Loucy (cell line): ENCODE measurements around the gene SLC17A7.

Source experiments
- H2AFZ ChIP-seq: fragments of 200-600 bp; sonication (generic); 2 replicates; pipeline ENCODE4 v1.6.0; 2016; ENCODE audit warnings: antibody characterized with exemption, mild to moderate bottlenecking, low read length, moderate library complexity
- H3F3A ChIP-seq: fragments of 200-600 bp; 2 replicates; pipeline ENCODE4 v1.6.0; 2016; ENCODE audit warnings: antibody characterized with exemption, low read depth, mild to moderate bottlenecking
- H3K27me3 ChIP-seq: fragments of 200-600 bp; sonication (generic); 2 replicates; pipeline ENCODE4 v1.6.1; 2014; ENCODE audit warnings: low read length, mild to moderate bottlenecking; ENCODE audit not compliant: insufficient read depth, poor library complexity, severe bottlenecking
- H3K36me3 ChIP-seq: fragments of 200-600 bp; sonication (generic); 2 replicates; pipeline ENCODE4 v1.6.1; 2016; ENCODE audit warnings: low read length; ENCODE audit not compliant: insufficient read depth
- H3K4me1 ChIP-seq: fragments of 200-600 bp; sonication (generic); 2 replicates; pipeline ENCODE4 v1.5.1; 2014; ENCODE audit warnings: low read length, mild to moderate bottlenecking; ENCODE audit not compliant: insufficient read depth, poor library complexity, severe bottlenecking
- H3K4me2 ChIP-seq: fragments of 200-600 bp; sonication (generic); 2 replicates; pipeline ENCODE4 v1.6.0; 2014; ENCODE audit warnings: antibody characterized with exemption, low read length, low read depth, mild to moderate bottlenecking; ENCODE audit not compliant: poor library complexity, severe bottlenecking
- H3K4me3 ChIP-seq: fragments of 200-600 bp; sonication (generic); 2 replicates; pipeline ENCODE4 v1.5.1; 2014; ENCODE audit warnings: low read length, mild to moderate bottlenecking, mixed read lengths; ENCODE audit not compliant: poor library complexity, severe bottlenecking
- H3K79me2 ChIP-seq: fragments of 200-600 bp; sonication (generic); 2 replicates; pipeline ENCODE4 v1.6.1; 2014; ENCODE audit warnings: low read length; ENCODE audit not compliant: insufficient read depth
- H3K9ac ChIP-seq: fragments of 200-600 bp; sonication (generic); 2 replicates; pipeline ENCODE4 v1.6.0; 2014; ENCODE audit warnings: mild to moderate bottlenecking, low read depth, low read length, moderate library complexity; ENCODE audit not compliant: poor library complexity, severe bottlenecking
- H3K9me2 ChIP-seq: fragments of 200-600 bp; sonication (generic); replicated peaks from 2 replicates; pipeline ENCODE4 v1.6.1; 2016; ENCODE audit warnings: low read depth, low read length, mixed read lengths
- H3K9me3 ChIP-seq: fragments of 200-600 bp; sonication (generic); 2 replicates; pipeline ENCODE4 v1.6.1; 2014; ENCODE audit warnings: mild to moderate bottlenecking, antibody characterized with exemption, low read length, low read depth; ENCODE audit not compliant: insufficient read depth
- H4K20me1 ChIP-seq: fragments of 200-600 bp; sonication (generic); 2 replicates; pipeline ENCODE4 v1.6.0; 2014; ENCODE audit warnings: antibody characterized with exemption, low read length, mild to moderate bottlenecking; ENCODE audit not compliant: insufficient read depth, poor library complexity, severe bottlenecking
- CTCF ChIP-seq: fragments of 200-600 bp; sonication (generic); conservative IDR thresholded peaks from 2 replicates; pipeline ENCODE4 v1.5.1; 2014; ENCODE audit warnings: mild to moderate bottlenecking, antibody characterized with exemption, low read length
- EZH2phosphoT487 ChIP-seq: fragments of 200-600 bp; IDR thresholded peaks from 2 replicates; pipeline ENCODE4 v1.6.1; 2018; ENCODE audit warnings: antibody characterized with exemption, mild to moderate bottlenecking, moderate library complexity, borderline replicate concordance

SLC17A7 gene

GRCh38 chr19:49382639-49383038 is 58.7 kb downstream of the SLC17A7 start:
- H3K4me2 ChIP-seq = no peak overlapping the region
- H3K79me2 ChIP-seq = no peaks in the 10 kb centered on the region
- 0 out of 2 replicates have a peak, but pooled peaks cover 4% of the 10 kb centered on the region for H3K9me3 ChIP-seq
- H3F3A ChIP-seq = no peaks in the 10 kb centered on the region; the same call in 1 of the 2 replicates
- H3K27me3 ChIP-seq = no peaks in the 10 kb centered on the region
- H4K20me1 ChIP-seq = no peaks in the 10 kb centered on the region
- H3K4me3 ChIP-seq = no peak overlapping the region
- no peaks in the 10 kb centered on the region for H3K36me3 ChIP-seq
- no peaks in the 10 kb centered on the region for H3K9me2 ChIP-seq
- H3K4me1 ChIP-seq = no peaks in the 10 kb centered on the region
- H2AFZ ChIP-seq = no peak overlapping the region
- no peak overlapping the region for H3K9ac ChIP-seq
- TF ChIP-seq EZH2phosphoT487 (no peak), CTCF (no peak)

- H3K36me3 ChIP-seq = no peaks in the 10 kb centered on the region
- H3K79me2 ChIP-seq = no peaks in the 10 kb centered on the region
- H3F3A ChIP-seq = no peaks in the 10 kb centered on the region
- H3K9ac ChIP-seq = no peak overlapping the region
- no peak overlapping the region for H3K4me2 ChIP-seq
- no peaks in the 10 kb centered on the region for H3K27me3 ChIP-seq
- TF ChIP-seq CTCF (no peak), EZH2phosphoT487 (no peak)
- no peaks in the 10 kb centered on the region for H3K4me1 ChIP-seq
- 0 out of 2 replicates have a peak, but pooled peaks cover 4% of the 10 kb centered on the region for H3K9me3 ChIP-seq
- no peak overlapping the region for H2AFZ ChIP-seq
- no peak overlapping the region for H3K4me3 ChIP-seq
- no peaks in the 10 kb centered on the region for H4K20me1 ChIP-seq
- H3K9me2 ChIP-seq = no peaks in the 10 kb centered on the region
Observed at GRCh38 chr19:49380391-49380790, 60.9 kb downstream of the SLC17A7 start.
